Astrocyte of the spinal cord (primary cell): ENCODE results near the gene OLFM1.
"Not testable (repeated sequence)": the region's sequence is repeated elsewhere in the genome, so short reads cannot be mapped to it uniquely, and the experiment has no call there.

Source experiments
- DNase-seq: peaks from one replicate; pipeline ENCODE4 v3.0.0; 2011; ENCODE audit warnings: low read depth, low spot score
- H3K4me3 ChIP-seq: 2 replicates; pipeline ENCODE4 v1.5.1; 2011; ENCODE audit warnings: low read depth, mild to moderate bottlenecking, low read length, moderate library complexity
- CTCF ChIP-seq: IDR thresholded peaks from 2 replicates; pipeline ENCODE4 v1.5.1; 2012; ENCODE audit warnings: low read depth, mild to moderate bottlenecking, low read length, inconsistent platforms
- in situ Hi-C: cut with HindIII; loops from 2 replicates; pipeline ENCODE4 v1.10.0; 2017; ENCODE audit warnings: low sequenced_read_pairs

The OLFM1 gene

GRCh38 chr9:135108831-135109510, 21.5 kb downstream of the OLFM1 start:
- no peak for TF ChIP-seq CTCF
- DNase-seq, result no peak
- in situ Hi-C loops, result no loop called here
- no peak overlapping the region for H3K4me3 ChIP-seq

GRCh38 chr9:135109650-135110049, 22.2 kb downstream of the OLFM1 start:
- DNase-seq, result no peak
- no peak for TF ChIP-seq CTCF
- H3K4me3 ChIP-seq, result no peak overlapping the region
- in situ Hi-C loops, result no loop called here

GRCh38 chr9:135110416-135110815, 22.9 kb downstream of the OLFM1 start:
- TF ChIP-seq CTCF, result no peak
- H3K4me3 ChIP-seq, result no peak overlapping the region
- no peak for DNase-seq
- in situ Hi-C loops, result no loop called here

- in situ Hi-C loops, DNase-seq, H3K4me3 ChIP-seq: not testable (repeated sequence)
Observed at GRCh38 chr9:135111600-135111999, 24.1 kb downstream of the OLFM1 start.

GRCh38 chr9:135116371-135116770, 28.9 kb downstream of the OLFM1 start:
- in situ Hi-C loops, result no loop called here
- no peak for DNase-seq
- no peak for TF ChIP-seq CTCF
- no peak overlapping the region for H3K4me3 ChIP-seq

- no peak for DNase-seq
- in situ Hi-C loops, result no loop called here
- no peak for TF ChIP-seq CTCF
Observed at GRCh38 chr9:135116881-135117280, 29.4 kb downstream of the OLFM1 start.

GRCh38 chr9:135117281-135117680, 29.8 kb downstream of the OLFM1 start:
- no peak overlapping the region for H3K4me3 ChIP-seq
- DNase-seq, result no peak
- in situ Hi-C loops, result no loop called here
- TF ChIP-seq CTCF, result no peak

More at GRCh38 chr9:135116881-135117280, 29.4 kb downstream of the OLFM1 start:
- H3K4me3 ChIP-seq, result no peak overlapping the region
